ENCODE data around the gene TRIM41.
A peak's percentile ranks its signal among the peaks of the same experiment; 100 is the strongest.

Gene TRIM41

GRCh38 chr5:181242031-181242451, 19.0 kb downstream of the TRIM41 start:
- Histone ChIP-seq H3K36me3 (peaks cover 69% of the 10 kb centered on the region), H3K27me3 (no peaks in the 10 kb centered on the region), H3K4me3 (ENCODE audit: low read depth, low read length) (peak overlapping the region; percentile 96), H3K9me3 (no peaks in the 10 kb centered on the region), H3K4me1 (peaks cover 9% of the 10 kb centered on the region)
- no peak for DNase-seq
- no peak for TF ChIP-seq CTCF (IDR thresholded peaks at IDR 0.05; ENCODE audit: low read depth, low read length)

DNA sequence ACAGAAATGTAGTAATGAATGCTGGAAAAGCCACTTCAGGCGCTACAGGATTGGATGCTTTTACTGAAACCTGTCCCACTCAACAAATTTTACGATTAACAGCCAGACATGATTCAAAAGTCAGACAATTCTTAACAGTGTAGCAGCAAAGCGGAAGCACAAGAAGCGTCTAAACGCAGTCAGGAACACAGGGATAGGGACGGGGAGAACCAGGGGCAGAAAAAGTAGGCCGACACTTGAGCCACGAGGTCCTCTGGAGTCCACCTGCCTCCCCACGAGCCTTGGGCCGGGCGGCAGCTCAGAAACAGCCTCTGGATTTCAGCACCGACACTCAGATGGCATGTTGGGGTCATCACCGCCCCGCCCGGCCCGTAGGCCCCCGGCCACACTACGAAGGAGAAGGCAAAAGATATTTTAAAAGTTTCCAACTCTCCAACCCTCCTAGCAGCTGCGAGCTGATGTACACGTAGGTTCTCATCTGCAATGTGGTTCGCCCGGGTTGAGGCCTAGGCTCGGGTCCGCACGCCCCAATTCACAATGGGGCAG, 20.0 kb downstream of the TRIM41 start:
- no peak for TF ChIP-seq CTCF (IDR thresholded peaks at IDR 0.05; ENCODE audit: low read depth, low read length)
- Histone ChIP-seq H3K9me3 (no peaks in the 10 kb centered on the region), H3K4me1 (peaks cover 9% of the 10 kb centered on the region), H3K4me3 (ENCODE audit: low read depth, low read length) (peak overlapping the region; percentile 96), H3K36me3 (peaks cover 59% of the 10 kb centered on the region), H3K27me3 (no peaks in the 10 kb centered on the region)
- DNase-seq, result no peak

DNA sequence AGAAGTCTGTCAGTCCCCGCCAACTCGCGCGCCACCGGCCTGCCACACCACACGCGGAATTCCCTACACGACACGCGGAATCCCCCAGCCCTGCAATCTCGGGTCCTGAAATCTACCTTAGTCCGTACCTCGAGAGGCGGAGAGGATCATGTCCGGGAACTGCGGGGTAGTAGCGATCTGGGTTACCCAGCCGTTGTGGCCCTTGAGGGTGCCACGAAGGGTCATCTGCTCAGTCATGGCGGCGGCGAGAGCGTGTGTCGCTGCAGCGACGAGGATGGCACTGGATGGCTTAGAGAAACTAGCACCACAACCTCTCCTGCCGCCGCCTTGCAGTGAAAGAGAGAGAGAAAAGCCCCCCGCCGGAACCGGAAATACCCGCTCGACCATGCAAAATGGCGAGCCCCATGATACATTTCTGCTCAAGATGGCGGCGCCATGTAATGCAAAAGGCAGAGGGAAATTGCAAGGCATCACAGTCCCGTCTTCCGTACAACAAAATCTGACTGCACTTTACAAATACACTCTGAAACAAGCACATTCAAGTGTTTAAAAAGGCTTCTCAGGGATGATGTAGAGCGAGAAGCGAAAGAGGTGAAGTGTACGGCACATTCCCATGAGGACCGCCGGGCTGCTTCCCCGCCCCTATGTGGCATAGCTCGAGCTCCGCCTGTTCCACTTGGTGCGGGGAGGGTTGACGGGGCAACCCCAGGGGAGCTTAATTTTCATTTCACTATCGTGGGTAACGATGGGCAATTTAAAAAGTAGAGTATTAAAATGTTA, 20.7 kb downstream of the TRIM41 start, which contains the start of gene RACK1:
Gene RACK1 (minus strand): TSS at position 343 of the 780 bp plus-strand sequence. CDS start 106 bp downstream, at position 237.
- H3K4me3 ChIP-seq (ENCODE audit: low read depth, low read length), result peak within 1 kb of the TSS; percentile 96
- H3K36me3 ChIP-seq, result peaks cover 52% of the 10 kb centered on the region
- H3K27me3 ChIP-seq, result no peaks in the 10 kb centered on the region
- DNase-seq, result peak; percentile 90
- TF ChIP-seq CTCF (IDR thresholded peaks at IDR 0.05; ENCODE audit: low read depth, low read length), result no peak
- no peaks in the 10 kb centered on the region for H3K9me3 ChIP-seq
- peaks cover 9% of the 10 kb centered on the region for H3K4me1 ChIP-seq

DNA sequence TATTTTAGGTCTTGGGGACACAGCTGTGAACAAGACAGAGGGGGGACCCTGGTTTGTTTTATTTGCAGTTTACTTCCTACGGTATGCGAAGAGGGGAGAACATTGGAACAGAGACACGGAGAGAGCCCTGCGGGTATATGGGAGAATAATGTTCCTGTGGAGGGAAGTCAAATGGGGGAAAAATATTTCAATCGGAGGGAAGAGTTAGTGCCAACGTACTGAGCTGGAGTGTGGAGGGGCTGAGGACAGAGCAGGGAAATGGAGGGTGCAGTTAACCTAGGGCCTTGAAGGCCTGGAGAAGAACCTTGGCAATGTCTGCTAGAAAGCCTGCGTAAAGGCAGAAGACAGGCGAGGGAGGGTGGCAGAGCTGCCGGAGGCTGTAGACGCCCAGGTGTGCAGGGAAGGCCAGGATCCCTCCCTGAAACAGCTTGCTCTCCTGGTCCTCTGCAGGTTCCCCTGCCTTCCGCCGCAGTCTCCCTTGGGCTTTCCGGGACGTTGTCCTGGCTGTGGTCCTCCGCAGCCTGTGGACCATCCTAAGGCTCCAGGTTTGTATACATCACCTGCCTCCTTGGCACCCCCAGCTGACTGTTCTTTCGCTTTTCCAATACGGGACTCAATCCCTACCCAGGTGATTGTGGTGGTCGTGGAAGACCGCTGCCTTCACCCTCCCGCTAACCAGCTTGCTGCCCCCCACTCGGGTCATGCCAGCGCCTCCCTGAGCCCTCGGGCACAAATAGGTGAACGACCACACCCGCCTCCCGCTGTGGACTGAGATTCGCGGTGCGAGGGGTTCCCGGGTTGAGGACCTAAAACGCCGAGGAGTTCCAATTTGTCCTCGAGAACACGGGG, 22.6 kb downstream of the TRIM41 start:
- DNase-seq, result no peak
- no peaks in the 10 kb centered on the region for H3K9me3 ChIP-seq

GRCh38 chr5:181246276-181247049, 23.4 kb downstream of the TRIM41 start:
- Histone ChIP-seq H3K27me3 (no peaks in the 10 kb centered on the region), H3K9me3 (no peaks in the 10 kb centered on the region), H3K4me3 (ENCODE audit: low read depth, low read length) (peak overlapping the region; percentile 98), H3K36me3 (peaks cover 41% of the 10 kb centered on the region), H3K4me1 (peaks cover 8% of the 10 kb centered on the region)
- TF ChIP-seq CTCF (IDR thresholded peaks at IDR 0.05; ENCODE audit: low read depth, low read length), result no peak
- peak; percentile 89 for DNase-seq

More for the DNA sequence above, 22.6 kb downstream of the TRIM41 start:
- Histone ChIP-seq H3K4me1 (peaks cover 9% of the 10 kb centered on the region), H3K27me3 (no peaks in the 10 kb centered on the region), H3K36me3 (peaks cover 47% of the 10 kb centered on the region), H3K4me3 (ENCODE audit: low read depth, low read length) (peak overlapping the region; percentile 98)
- TF ChIP-seq CTCF (IDR thresholded peaks at IDR 0.05; ENCODE audit: low read depth, low read length), result no peak
